ENCODE measurements around the gene TRAF7. TPM values are rescaled to one million over a fixed set of nuclear protein-coding genes. Genes with fewer than 3 reads are reported as not detected.

Gene TRAF7
- total RNA-seq, 1 donor from 2014 or later = 82.2 TPM

- TF ChIP-seq, protein P1, sequence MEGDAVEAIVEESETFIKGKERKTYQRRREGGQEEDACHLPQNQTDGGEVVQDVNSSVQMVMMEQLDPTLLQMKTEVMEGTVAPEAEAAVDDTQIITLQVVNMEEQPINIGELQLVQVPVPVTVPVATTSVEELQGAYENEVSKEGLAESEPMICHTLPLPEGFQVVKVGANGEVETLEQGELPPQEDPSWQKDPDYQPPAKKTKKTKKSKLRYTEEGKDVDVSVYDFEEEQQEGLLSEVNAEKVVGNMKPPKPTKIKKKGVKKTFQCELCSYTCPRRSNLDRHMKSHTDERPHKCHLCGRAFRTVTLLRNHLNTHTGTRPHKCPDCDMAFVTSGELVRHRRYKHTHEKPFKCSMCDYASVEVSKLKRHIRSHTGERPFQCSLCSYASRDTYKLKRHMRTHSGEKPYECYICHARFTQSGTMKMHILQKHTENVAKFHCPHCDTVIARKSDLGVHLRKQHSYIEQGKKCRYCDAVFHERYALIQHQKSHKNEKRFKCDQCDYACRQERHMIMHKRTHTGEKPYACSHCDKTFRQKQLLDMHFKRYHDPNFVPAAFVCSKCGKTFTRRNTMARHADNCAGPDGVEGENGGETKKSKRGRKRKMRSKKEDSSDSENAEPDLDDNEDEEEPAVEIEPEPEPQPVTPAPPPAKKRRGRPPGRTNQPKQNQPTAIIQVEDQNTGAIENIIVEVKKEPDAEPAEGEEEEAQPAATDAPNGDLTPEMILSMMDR (conservative IDR thresholded peaks at IDR 0.05) = no peak
- no peak for DNase-seq (ENCODE audit: low read depth, low spot score)
- Mint-ChIP-seq H3K27ac (ENCODE audit: unreplicated experiment) (no peak overlapping the region), H3K36me3 (ENCODE audit: low read depth) (peaks cover 5% of the 10 kb centered on the region), H3K27me3 (ENCODE audit: low read depth) (peaks cover 15% of the 10 kb centered on the region), H3K9me3 (no peaks in the 10 kb centered on the region), H3K4me3 (peak overlapping the region; percentile 83), H3K4me1 (peaks cover 23% of the 10 kb centered on the region)
Observed at GRCh38 chr16:2204416-2205103, 49.0 kb downstream of the TRAF7 start.

DNA sequence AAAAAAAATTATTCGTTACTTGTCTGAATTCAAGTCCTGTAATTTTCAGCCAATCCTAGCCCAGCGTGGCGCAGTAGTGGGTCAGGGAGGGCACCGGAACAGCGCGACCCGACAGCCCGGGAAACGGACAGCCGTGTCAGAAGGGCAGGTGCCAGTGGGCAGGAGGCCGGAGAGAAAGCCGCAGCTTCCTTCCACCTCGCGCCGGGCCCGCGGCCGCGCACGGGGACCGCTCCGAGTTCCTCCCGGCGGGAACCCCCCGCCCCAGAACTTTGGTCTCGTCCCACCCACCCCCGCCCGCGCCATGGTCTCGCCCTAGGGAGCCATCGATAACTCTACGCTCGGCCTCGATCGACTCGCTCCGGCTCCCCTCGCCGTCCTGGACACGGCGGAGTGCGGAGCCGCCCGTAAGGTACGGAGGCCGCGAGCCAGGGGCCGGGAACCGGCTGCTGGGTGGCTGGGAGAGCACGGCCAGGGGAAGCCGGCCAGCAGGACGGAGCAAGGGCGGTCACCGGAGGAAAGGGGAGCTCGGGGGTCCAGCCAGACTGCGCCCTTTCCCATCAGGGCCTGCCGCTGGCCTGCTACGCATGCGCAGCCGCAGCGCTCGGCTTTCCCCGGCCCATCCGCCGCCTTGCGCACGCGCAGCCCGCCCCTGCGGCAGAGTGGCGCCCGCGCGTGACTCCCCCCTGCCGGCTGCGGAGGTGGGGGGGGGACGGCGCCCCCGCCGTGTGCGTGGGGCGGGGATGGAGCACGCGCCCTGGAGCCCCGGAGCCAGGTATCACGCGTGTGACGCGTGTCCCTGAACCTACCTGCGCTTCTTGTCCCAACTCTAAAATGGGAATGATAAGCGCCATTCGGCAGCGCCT is 49.8 kb downstream of the TRAF7 start, which contains the start of gene MLST8:
Gene MLST8, plus strand, starts transcription at position 351 of the 863 bp plus-strand sequence. CDS start 632 bp downstream, outside the sequence.
- DNase-seq (ENCODE audit: low read depth, low spot score) = peak; percentile 73
- Mint-ChIP-seq H3K9me3 (no peaks in the 10 kb centered on the region), H3K36me3 (ENCODE audit: low read depth) (peaks cover 5% of the 10 kb centered on the region), H3K27me3 (ENCODE audit: low read depth) (peaks cover 10% of the 10 kb centered on the region), H3K27ac (ENCODE audit: unreplicated experiment) (peak within 1 kb of the TSS; percentile 57), H3K4me1 (peaks cover 23% of the 10 kb centered on the region), H3K4me3 (peak within 1 kb of the TSS; percentile 87)
- TF ChIP-seq, protein P1 (conservative IDR thresholded peaks at IDR 0.05) = peak; percentile 40

- H3K27me3 Mint-ChIP-seq (ENCODE audit: low read depth) = peaks cover 5% of the 10 kb centered on the region
- H3K9me3 Mint-ChIP-seq = no peaks in the 10 kb centered on the region
- H3K4me1 Mint-ChIP-seq = peaks cover 23% of the 10 kb centered on the region
- TF ChIP-seq, protein P1 (conservative IDR thresholded peaks at IDR 0.05) = no peak
- DNase-seq (ENCODE audit: low read depth, low spot score) = peak; percentile 38
- peaks cover 5% of the 10 kb centered on the region for H3K36me3 Mint-ChIP-seq (ENCODE audit: low read depth)
- no peak overlapping the region for H3K27ac Mint-ChIP-seq (ENCODE audit: unreplicated experiment)
- peak overlapping the region; percentile 86 for H3K4me3 Mint-ChIP-seq
Observed at GRCh38 chr16:2205967-2206313, 50.4 kb downstream of the TRAF7 start.

GRCh38 chr16:2206420-2206779 is 50.8 kb downstream of the TRAF7 start:
- Mint-ChIP-seq H3K27me3 (ENCODE audit: low read depth) (peaks cover 5% of the 10 kb centered on the region), H3K27ac (ENCODE audit: unreplicated experiment) (no peak overlapping the region), H3K9me3 (no peaks in the 10 kb centered on the region), H3K4me1 (peaks cover 23% of the 10 kb centered on the region), H3K4me3 (peak overlapping the region; percentile 86), H3K36me3 (ENCODE audit: low read depth) (peaks cover 5% of the 10 kb centered on the region)
- no peak for DNase-seq (ENCODE audit: low read depth, low spot score)
- TF ChIP-seq, protein P1 (conservative IDR thresholded peaks at IDR 0.05) = no peak

DNA sequence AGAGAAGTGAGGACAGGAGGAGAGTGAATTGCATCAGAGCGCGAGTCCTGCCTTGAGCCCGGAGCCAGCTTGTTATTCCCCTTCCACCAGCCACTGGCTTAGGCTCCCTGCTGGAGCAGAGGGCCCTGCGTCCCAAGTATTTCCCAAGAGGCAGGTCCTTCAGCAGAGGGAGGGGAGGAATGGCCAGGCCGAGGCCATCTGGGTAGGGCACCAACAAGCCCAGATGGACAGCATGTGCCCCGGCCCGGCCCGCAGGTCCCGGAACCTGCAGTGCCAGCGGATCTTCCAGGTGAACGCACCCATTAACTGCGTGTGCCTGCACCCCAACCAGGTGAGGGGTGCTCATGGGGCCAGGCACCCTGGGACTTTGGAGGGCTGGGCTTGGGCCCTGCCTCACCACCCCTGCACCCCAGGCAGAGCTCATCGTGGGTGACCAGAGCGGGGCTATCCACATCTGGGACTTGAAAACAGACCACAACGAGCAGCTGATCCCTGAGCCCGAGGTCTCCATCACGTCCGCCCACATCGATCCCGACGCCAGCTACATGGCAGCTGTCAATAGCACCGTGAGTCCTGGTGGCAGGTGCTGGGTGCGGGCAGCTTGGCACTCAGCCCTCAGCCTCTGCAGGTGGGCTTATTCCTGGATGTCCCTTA is 51.3 kb downstream of the TRAF7 start:
- Mint-ChIP-seq H3K36me3 (ENCODE audit: low read depth) (peaks cover 5% of the 10 kb centered on the region), H3K27ac (ENCODE audit: unreplicated experiment) (no peak overlapping the region), H3K4me3 (peak overlapping the region; percentile 87), H3K27me3 (ENCODE audit: low read depth) (peaks cover 5% of the 10 kb centered on the region), H3K9me3 (no peaks in the 10 kb centered on the region), H3K4me1 (peaks cover 28% of the 10 kb centered on the region)
- TF ChIP-seq, protein P1 (conservative IDR thresholded peaks at IDR 0.05) = no peak
- no peak for DNase-seq (ENCODE audit: low read depth, low spot score)
